ENCODE measurements around the gene ITPK1.

GRCh38 chr14:93072659-93073357 lies 42.9 kb downstream of the ITPK1 start:
- no peak for TF ChIP-seq JUN (IDR thresholded peaks at IDR 0.05)
- TF ChIP-seq BCL3 (IDR thresholded peaks at IDR 0.05) = no peak
- no peak for TF ChIP-seq RNF2 (IDR thresholded peaks at IDR 0.05; ENCODE audit: borderline replicate concordance, low read depth)
- no peak for TF ChIP-seq TP53 (CRISPR knock-in tag; IDR thresholded peaks at IDR 0.05)
- TF ChIP-seq CTCF (IDR thresholded peaks at IDR 0.05) = no peak
- no peak for TF ChIP-seq MAFK (IDR thresholded peaks at IDR 0.05; ENCODE audit: partially characterized antibody)
- TF ChIP-seq RCOR1 (IDR thresholded peaks at IDR 0.05; ENCODE audit: low read depth, low read length) = no peak
- no peak for TF ChIP-seq POLR2A (IDR thresholded peaks at IDR 0.05; ENCODE audit: low read length)
